Peyer's patch (tissue), 4 donors: ENCODE results near the gene SNX6.

Source experiments
- CTCF ChIP-seq, 6 experiments: fragments of 450-650 bp in 4 of 6; fragments of 200-600 bp in 2 of 6; sonication (generic) in 1 of 6; IDR thresholded peaks; one replicate each; pipeline ENCODE4 v1.5.1; 2017 to 2019; ENCODE audit warnings: antibody characterized with exemption in 6 of 6, mild to moderate bottlenecking in 3 of 6, moderate library complexity in 1 of 6
- POLR2A ChIP-seq, 2 donors: fragments of 450-650 bp; IDR thresholded peaks; one replicate each; pipeline ENCODE4 v1.5.1; 2017; ENCODE audit warnings: antibody characterized with exemption in 2 of 2, mild to moderate bottlenecking in 2 of 2, moderate library complexity in 2 of 2

- no peak for TF ChIP-seq CTCF (IDR thresholded peaks at IDR 0.05)
- TF ChIP-seq POLR2A (IDR thresholded peaks at IDR 0.05), result no peak
Observed at GRCh38 chr14:34649344-34649743, 19.4 kb upstream of the SNX6 start.
